ENCODE measurements around the gene PHACTR1. TPM values are rescaled to one million over a fixed set of nuclear protein-coding genes. Genes with fewer than 3 reads are reported as not detected.

PHACTR1 gene
- total RNA-seq, 1 experiment from 2014 or later: 0.14 TPM

GRCh38 chr6:12804952-12805645, 88.5 kb downstream of the PHACTR1 start:
- H3K36me3 ChIP-seq: no peaks in the 10 kb centered on the region
- no peaks in the 10 kb centered on the region for H3K4me1 ChIP-seq
- H3K27ac ChIP-seq: no peak overlapping the region
- no peaks in the 10 kb centered on the region for H3K9me3 ChIP-seq (replicated peaks)
- no peaks in the 10 kb centered on the region for H3K27me3 ChIP-seq
- H3K4me3 ChIP-seq: no peak overlapping the region
- DNase-seq: no peak

GRCh38 chr6:12806136-12806535, 89.6 kb downstream of the PHACTR1 start:
- H3K27ac ChIP-seq: no peak overlapping the region
- H3K9me3 ChIP-seq (replicated peaks): no peaks in the 10 kb centered on the region
- no peaks in the 10 kb centered on the region for H3K27me3 ChIP-seq
- no peak for DNase-seq
- H3K36me3 ChIP-seq: no peaks in the 10 kb centered on the region
- H3K4me1 ChIP-seq: no peaks in the 10 kb centered on the region
- no peak overlapping the region for H3K4me3 ChIP-seq

GRCh38 chr6:12806796-12807195, 90.2 kb downstream of the PHACTR1 start:
- H3K4me3 ChIP-seq: no peak overlapping the region
- DNase-seq: no peak
- H3K27me3 ChIP-seq: no peaks in the 10 kb centered on the region
- H3K9me3 ChIP-seq (replicated peaks): no peaks in the 10 kb centered on the region
- no peaks in the 10 kb centered on the region for H3K36me3 ChIP-seq
- no peak overlapping the region for H3K27ac ChIP-seq
- no peaks in the 10 kb centered on the region for H3K4me1 ChIP-seq

- no peaks in the 10 kb centered on the region for H3K36me3 ChIP-seq
- no peak for DNase-seq
- H3K4me3 ChIP-seq: no peak overlapping the region
- no peaks in the 10 kb centered on the region for H3K9me3 ChIP-seq (replicated peaks)
- H3K4me1 ChIP-seq: no peaks in the 10 kb centered on the region
- H3K27ac ChIP-seq: no peak overlapping the region
- H3K27me3 ChIP-seq: no peaks in the 10 kb centered on the region
Observed at GRCh38 chr6:12811519-12811918, 95.0 kb downstream of the PHACTR1 start.

- H3K4me1 ChIP-seq: no peaks in the 10 kb centered on the region
- no peaks in the 10 kb centered on the region for H3K27me3 ChIP-seq
- H3K27ac ChIP-seq: no peak overlapping the region
- no peaks in the 10 kb centered on the region for H3K9me3 ChIP-seq (replicated peaks)
- no peak overlapping the region for H3K4me3 ChIP-seq
- no peaks in the 10 kb centered on the region for H3K36me3 ChIP-seq
- no peak for DNase-seq
Observed at GRCh38 chr6:12813321-12813720, 96.8 kb downstream of the PHACTR1 start.

GRCh38 chr6:12814015-12814414, 97.4 kb downstream of the PHACTR1 start:
- Histone ChIP-seq H3K27me3 (no peaks in the 10 kb centered on the region), H3K4me1 (no peaks in the 10 kb centered on the region), H3K27ac (no peak overlapping the region), H3K9me3 (replicated peaks) (no peaks in the 10 kb centered on the region), H3K4me3 (no peak overlapping the region), H3K36me3 (no peaks in the 10 kb centered on the region)
- DNase-seq: no peak

GRCh38 chr6:12815089-12815488, 98.5 kb downstream of the PHACTR1 start:
- DNase-seq: no peak
- H3K9me3 ChIP-seq (replicated peaks): no peaks in the 10 kb centered on the region
- no peak overlapping the region for H3K27ac ChIP-seq
- H3K36me3 ChIP-seq: no peaks in the 10 kb centered on the region
- H3K4me3 ChIP-seq: no peak overlapping the region
- H3K27me3 ChIP-seq: no peaks in the 10 kb centered on the region
- no peaks in the 10 kb centered on the region for H3K4me1 ChIP-seq

GRCh38 chr6:12815884-12816600, 99.5 kb downstream of the PHACTR1 start:
- no peaks in the 10 kb centered on the region for H3K36me3 ChIP-seq
- H3K4me1 ChIP-seq: no peaks in the 10 kb centered on the region
- H3K9me3 ChIP-seq (replicated peaks): no peaks in the 10 kb centered on the region

GRCh38 chr6:12818324-12818723, 101.8 kb downstream of the PHACTR1 start:
- no peaks in the 10 kb centered on the region for H3K4me1 ChIP-seq
- H3K27me3 ChIP-seq: no peaks in the 10 kb centered on the region
- H3K27ac ChIP-seq: no peak overlapping the region
- H3K9me3 ChIP-seq (replicated peaks): no peaks in the 10 kb centered on the region
- no peak overlapping the region for H3K4me3 ChIP-seq
- no peaks in the 10 kb centered on the region for H3K36me3 ChIP-seq
- no peak for DNase-seq

More at GRCh38 chr6:12815884-12816600, 99.5 kb downstream of the PHACTR1 start:
- Histone ChIP-seq H3K27me3 (no peaks in the 10 kb centered on the region), H3K27ac (no peak overlapping the region), H3K4me3 (no peak overlapping the region)
- DNase-seq: no peak

GRCh38 chr6:12823847-12824246, 107.3 kb downstream of the PHACTR1 start:
- H3K9me3 ChIP-seq (replicated peaks): no peaks in the 10 kb centered on the region
- DNase-seq: no peak
- no peaks in the 10 kb centered on the region for H3K36me3 ChIP-seq
- H3K27me3 ChIP-seq: no peaks in the 10 kb centered on the region
- no peak overlapping the region for H3K4me3 ChIP-seq
- H3K4me1 ChIP-seq: no peaks in the 10 kb centered on the region
- no peak overlapping the region for H3K27ac ChIP-seq

GRCh38 chr6:12826584-12826983, 110.0 kb downstream of the PHACTR1 start:
- H3K36me3 ChIP-seq: no peaks in the 10 kb centered on the region
- DNase-seq: no peak
- no peak overlapping the region for H3K4me3 ChIP-seq
- H3K9me3 ChIP-seq (replicated peaks): no peaks in the 10 kb centered on the region
- no peaks in the 10 kb centered on the region for H3K27me3 ChIP-seq
- no peaks in the 10 kb centered on the region for H3K4me1 ChIP-seq
- H3K27ac ChIP-seq: no peak overlapping the region

- no peaks in the 10 kb centered on the region for H3K9me3 ChIP-seq (replicated peaks)
Observed at GRCh38 chr6:12827921-12828320, 111.4 kb downstream of the PHACTR1 start.

GRCh38 chr6:12832226-12832735, 115.7 kb downstream of the PHACTR1 start:
- no peaks in the 10 kb centered on the region for H3K4me1 ChIP-seq
- no peak overlapping the region for H3K4me3 ChIP-seq
- H3K9me3 ChIP-seq (replicated peaks): no peaks in the 10 kb centered on the region
- H3K27me3 ChIP-seq: no peaks in the 10 kb centered on the region
- no peak for DNase-seq
- no peaks in the 10 kb centered on the region for H3K36me3 ChIP-seq
- no peak overlapping the region for H3K27ac ChIP-seq

More at GRCh38 chr6:12827921-12828320, 111.4 kb downstream of the PHACTR1 start:
- no peaks in the 10 kb centered on the region for H3K36me3 ChIP-seq
- H3K27ac ChIP-seq: no peak overlapping the region
- H3K4me1 ChIP-seq: no peaks in the 10 kb centered on the region
- no peak for DNase-seq
- no peaks in the 10 kb centered on the region for H3K27me3 ChIP-seq
- H3K4me3 ChIP-seq: no peak overlapping the region

- no peak for DNase-seq
- no peaks in the 10 kb centered on the region for H3K9me3 ChIP-seq (replicated peaks)
- no peak overlapping the region for H3K27ac ChIP-seq
- H3K36me3 ChIP-seq: no peaks in the 10 kb centered on the region
- no peaks in the 10 kb centered on the region for H3K4me1 ChIP-seq
- H3K4me3 ChIP-seq: no peak overlapping the region
- H3K27me3 ChIP-seq: no peaks in the 10 kb centered on the region
Observed at GRCh38 chr6:12836009-12836408, 119.4 kb downstream of the PHACTR1 start.

GRCh38 chr6:12841619-12842018, 125.1 kb downstream of the PHACTR1 start:
- no peaks in the 10 kb centered on the region for H3K36me3 ChIP-seq
- H3K4me3 ChIP-seq: no peak overlapping the region
- DNase-seq: no peak
- H3K4me1 ChIP-seq: no peaks in the 10 kb centered on the region
- no peak overlapping the region for H3K27ac ChIP-seq
- no peaks in the 10 kb centered on the region for H3K9me3 ChIP-seq (replicated peaks)
- no peaks in the 10 kb centered on the region for H3K27me3 ChIP-seq

Measured in SJCRH30 (cell line).